Astrocyte of the cerebellum (primary cell): ENCODE measurements around the gene RBM45.

Experiments
- DNase-seq: peaks from one replicate; pipeline ENCODE4 v3.0.0-alpha.2; 2011; ENCODE audit warnings: low read depth
- H3K4me3 ChIP-seq: 2 replicates; pipeline ENCODE4 v1.5.1; 2011; ENCODE audit warnings: mild to moderate bottlenecking, low read depth, low read length, moderate library complexity
- in situ Hi-C: cut with HindIII; loops from 2 replicates; pipeline ENCODE4 v1.10.0; 2017; ENCODE audit warnings: low sequenced_read_pairs
- TF ChIP-seq, protein P1 (sequence below): IDR thresholded peaks from 2 replicates; pipeline ENCODE4 v1.5.1; 2012; ENCODE audit warnings: low read length, low read depth, moderate library complexity, mild to moderate bottlenecking; ENCODE audit errors: missing control alignments

The RBM45 gene

DNA sequence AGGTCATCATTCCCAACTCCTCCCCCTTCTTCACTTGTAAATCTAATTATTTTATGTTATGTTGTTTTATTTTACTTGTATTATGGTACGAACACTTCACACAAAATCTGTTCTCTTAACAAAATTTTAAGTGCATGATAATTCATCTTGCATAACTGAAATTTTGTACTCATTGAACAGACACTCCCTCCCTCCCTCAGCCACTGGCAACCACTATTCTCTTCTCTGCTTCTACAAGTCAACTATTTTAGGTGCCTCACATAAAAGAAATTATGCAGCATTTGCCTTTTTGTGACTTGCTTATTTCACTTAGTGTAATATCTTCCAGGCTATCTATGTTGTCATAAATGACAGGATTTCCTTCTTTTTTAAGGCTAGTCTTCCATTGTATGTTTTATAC, 51.7 kb downstream of the RBM45 start:
- TF ChIP-seq, protein P1, sequence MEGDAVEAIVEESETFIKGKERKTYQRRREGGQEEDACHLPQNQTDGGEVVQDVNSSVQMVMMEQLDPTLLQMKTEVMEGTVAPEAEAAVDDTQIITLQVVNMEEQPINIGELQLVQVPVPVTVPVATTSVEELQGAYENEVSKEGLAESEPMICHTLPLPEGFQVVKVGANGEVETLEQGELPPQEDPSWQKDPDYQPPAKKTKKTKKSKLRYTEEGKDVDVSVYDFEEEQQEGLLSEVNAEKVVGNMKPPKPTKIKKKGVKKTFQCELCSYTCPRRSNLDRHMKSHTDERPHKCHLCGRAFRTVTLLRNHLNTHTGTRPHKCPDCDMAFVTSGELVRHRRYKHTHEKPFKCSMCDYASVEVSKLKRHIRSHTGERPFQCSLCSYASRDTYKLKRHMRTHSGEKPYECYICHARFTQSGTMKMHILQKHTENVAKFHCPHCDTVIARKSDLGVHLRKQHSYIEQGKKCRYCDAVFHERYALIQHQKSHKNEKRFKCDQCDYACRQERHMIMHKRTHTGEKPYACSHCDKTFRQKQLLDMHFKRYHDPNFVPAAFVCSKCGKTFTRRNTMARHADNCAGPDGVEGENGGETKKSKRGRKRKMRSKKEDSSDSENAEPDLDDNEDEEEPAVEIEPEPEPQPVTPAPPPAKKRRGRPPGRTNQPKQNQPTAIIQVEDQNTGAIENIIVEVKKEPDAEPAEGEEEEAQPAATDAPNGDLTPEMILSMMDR = no peak
- H3K4me3 ChIP-seq = no peak overlapping the region
- no peak for DNase-seq
- in situ Hi-C loops = no loop called here

DNA sequence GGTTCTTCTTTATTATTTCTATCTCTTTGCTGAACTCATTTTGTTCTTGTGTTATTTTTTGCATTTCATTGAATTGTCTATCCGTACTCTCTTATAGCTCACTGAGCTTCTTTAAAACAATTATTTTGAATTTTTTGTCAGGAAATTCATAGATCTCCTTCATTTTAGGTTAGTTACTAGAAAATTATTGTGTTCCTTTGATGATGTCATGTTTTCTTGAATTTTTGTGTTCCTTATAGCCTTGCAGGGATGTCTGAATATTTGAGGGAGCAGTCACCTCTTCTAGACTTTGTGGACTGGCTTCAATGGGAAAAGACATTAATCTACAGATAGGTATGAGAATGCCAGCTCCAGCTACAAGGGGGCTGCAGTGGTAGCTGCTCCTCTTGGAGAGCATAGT, 61.4 kb downstream of the RBM45 start:
- H3K4me3 ChIP-seq = no peak overlapping the region
- in situ Hi-C loops = no loop called here
- TF ChIP-seq, protein P1 = no peak
- no peak for DNase-seq

DNA sequence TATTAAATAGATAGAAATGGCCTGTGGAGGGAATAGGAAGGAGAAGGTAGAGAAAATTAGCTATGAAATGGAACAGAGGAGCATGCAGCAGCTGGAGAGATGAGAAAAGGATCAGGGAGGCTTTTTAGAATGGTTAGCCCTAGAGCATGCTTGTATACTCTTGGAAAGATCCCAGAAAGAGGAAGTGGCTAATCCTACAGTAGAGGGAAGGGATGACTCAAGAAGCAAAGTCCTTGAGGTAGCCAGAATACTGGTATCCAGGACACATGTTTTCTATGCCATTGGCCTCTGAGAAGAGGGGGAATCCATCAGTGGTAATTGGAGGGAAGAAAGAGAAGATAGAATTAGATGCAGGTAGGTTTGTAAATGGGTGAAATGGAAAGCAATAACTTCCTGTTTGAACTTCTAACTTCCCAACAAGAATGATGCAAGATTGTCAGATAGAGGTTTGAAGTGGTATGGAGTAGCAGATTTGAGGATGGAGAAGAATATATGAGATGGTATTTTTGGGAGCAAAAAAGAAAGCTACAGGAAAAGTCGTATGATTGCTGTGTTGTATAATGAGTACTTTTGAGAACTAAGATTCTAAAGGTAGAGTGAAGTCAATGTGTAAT, 64.9 kb downstream of the RBM45 start:
- DNase-seq = no peak

More for the DNA sequence above, 64.9 kb downstream of the RBM45 start:
- TF ChIP-seq, protein P1 = no peak
- H3K4me3 ChIP-seq = no peak overlapping the region
- in situ Hi-C loops = no loop called here
